IPS-18c (cell line): ENCODE results near the gene ALG13.
"Not testable (repeated sequence)": the region's sequence is repeated elsewhere in the genome, so short reads cannot be mapped to it uniquely, and the experiment has no call there.

Source experiments
- H3K4me3 ChIP-seq: 2 replicates; pipeline ENCODE4 v1.7.0; 2013; ENCODE audit warnings: low read depth, mild to moderate bottlenecking, low read length, moderate library complexity; ENCODE audit not compliant: insufficient read depth
- H3K9me3 ChIP-seq: one replicate; pipeline ENCODE4 v1.6.1; 2013; ENCODE audit warnings: mild to moderate bottlenecking, low read length, moderate library complexity; ENCODE audit not compliant: control insufficient read depth, insufficient read depth

ALG13 gene

DNA sequence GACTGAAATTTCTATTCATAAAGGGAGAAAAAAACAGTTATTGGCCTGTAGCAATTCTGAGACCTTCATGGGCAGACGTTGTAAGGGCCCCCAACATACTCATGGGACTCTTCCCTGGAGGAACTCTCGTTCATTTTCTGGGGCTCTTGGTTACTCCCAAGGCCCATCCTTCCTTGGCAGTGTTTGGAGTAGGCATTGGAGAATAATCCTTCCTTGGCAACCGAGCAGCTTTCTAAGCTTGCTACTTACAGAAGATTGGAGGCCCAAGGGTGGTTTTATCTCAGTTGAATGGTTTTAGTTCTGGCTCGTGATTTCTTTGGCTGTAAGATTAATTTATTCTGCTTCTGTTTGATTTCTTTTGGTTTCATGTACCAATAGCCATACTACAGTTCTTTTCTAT is 50.4 kb downstream of the ALG13 start:
- Histone ChIP-seq H3K4me3 (no peak overlapping the region), H3K9me3 (no peaks in the 10 kb centered on the region)

DNA sequence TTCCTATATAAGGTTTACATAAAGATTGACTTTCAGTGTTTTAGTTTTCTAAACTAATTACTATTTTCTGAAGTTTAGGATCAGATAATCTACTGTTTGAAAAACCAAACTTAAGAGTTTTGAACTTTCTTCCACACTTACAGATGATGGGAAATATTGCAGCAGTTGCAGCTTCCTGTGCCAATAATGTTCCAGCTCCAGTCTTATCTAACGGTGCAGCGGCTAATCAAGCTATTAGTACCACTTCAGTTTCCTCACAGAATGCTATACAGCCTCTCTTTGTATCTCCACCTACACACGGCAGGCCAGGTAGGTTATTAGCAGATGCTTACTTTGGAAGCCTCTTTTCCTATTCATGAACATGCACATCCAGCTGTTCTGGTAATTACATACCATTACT is 55.6 kb downstream of the ALG13 start:
- H3K4me3 ChIP-seq, result no peak overlapping the region
- no peaks in the 10 kb centered on the region for H3K9me3 ChIP-seq

DNA sequence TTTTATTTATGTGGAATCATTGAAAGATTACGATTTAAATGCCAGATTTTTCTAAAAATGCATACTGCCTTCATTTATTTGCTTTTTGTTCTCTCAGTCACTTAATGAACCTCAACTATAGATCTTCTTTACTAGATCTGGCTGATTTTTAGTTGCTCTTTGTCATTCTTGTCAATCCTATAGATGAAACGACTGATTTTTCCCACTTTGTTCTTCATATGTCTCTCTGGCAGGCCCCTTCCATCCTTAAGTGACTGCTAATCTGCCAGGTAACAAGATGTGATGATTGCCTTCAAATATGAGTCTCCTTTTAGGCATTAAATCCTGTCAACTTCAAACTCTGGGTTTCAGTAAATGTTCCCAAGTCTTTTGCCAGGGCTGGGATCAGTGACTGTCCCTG is 61.0 kb downstream of the ALG13 start:
- Histone ChIP-seq H3K4me3 (no peak overlapping the region), H3K9me3 (no peaks in the 10 kb centered on the region)

DNA sequence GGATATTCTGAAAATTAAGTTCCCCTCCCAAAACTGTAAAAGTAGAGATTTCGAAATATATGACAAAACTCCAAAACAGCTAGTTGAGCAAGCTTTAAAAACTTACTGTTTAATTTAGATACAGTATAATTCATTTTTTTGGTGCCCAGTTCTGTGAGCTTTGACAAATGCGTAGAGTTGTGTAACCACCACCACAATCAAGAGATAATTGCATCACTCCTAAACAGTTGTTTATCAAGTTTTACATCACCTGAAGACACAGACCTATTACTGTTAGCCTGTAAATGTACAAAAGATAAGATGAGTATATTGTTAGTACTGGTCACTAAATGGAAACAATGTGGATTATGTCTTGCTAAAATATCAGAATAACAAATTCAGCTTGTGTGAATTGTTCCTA is 62.3 kb downstream of the ALG13 start:
- H3K9me3 ChIP-seq, result no peaks in the 10 kb centered on the region
- H3K4me3 ChIP-seq, result no peak overlapping the region

DNA sequence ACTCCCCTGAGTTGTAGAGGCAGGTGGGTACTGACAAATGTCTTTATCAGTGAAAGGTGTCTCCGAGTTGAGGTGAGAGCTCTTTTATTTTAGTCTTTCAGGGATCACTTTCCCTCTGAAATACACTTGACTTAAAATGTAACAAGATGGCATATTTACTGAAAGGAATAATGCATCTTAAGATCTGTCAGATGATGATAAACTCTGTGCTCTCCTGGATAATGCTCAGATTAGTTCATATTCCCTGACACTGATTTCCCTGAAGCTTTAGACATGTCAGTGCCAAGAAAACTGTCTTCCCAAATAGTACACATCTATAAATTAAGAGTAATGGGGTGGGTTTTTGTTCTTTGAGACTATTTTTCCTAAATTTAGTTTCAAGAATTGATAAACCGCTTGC is 75.5 kb downstream of the ALG13 start:
- Histone ChIP-seq H3K9me3 (no peaks in the 10 kb centered on the region), H3K4me3 (no peak overlapping the region)

DNA sequence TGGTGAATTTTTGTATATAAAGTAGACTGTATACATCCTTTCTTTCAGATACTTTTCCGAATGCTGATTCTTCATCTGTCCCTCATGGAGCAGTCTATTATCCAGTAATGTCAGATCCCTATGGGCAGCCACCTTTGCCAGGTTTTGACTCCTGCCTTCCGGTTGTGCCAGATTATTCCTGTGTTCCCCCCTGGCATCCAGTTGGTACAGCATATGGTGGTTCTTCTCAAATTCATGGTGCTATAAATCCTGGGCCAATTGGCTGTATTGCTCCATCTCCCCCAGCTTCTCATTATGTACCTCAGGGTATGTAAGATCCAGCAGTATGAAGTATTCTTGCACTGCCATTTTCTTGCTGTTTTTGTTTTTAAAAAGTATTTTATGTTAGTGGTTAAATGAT is 78.7 kb downstream of the ALG13 start:
- no peak overlapping the region for H3K4me3 ChIP-seq
- H3K9me3 ChIP-seq, result no peaks in the 10 kb centered on the region

DNA sequence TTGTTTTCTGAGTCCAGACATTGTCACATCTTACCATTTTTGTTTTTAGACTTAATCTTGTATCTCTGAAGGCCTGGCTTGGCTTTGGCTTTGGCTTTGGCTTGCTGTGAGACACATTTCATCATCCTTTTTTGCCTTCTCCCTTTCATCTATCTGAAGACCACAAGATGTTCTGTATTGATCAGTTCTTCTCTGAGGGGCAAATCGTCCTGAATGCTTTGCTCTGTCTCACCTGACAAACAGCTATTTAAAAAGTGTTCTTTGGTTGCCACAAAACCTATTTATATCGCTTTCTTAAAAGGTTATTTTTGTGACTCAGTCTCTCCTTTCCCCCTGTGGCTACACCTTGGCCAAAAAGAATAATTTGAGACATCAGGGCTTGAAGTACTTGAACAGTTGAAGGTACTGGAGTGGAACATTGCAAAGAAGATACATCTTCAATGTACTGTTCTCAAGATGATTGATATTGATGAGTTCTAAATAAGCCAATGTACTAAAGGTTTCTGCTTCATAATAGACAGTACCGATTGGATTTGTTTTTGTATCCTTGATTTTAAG is 80.7 kb downstream of the ALG13 start:
- no peaks in the 10 kb centered on the region for H3K9me3 ChIP-seq
- H3K4me3 ChIP-seq, result no peak overlapping the region

DNA sequence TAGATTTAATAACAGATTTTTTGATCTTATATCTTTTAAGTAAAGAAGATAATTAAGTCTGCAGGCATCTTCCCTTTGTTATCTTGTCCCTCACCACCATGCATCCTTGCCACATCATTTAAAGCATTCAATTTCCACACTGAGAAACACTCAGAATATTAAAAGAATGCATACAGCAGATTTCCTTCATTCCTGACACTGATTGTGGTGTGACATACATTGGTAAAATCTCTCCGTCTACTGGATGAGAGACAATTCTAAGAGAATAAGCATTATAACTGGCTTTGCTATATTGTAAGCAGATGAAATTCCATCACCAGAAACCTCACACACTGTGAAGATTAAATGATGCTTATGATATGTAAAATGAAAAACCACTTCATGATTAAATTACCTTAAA is 97.6 kb downstream of the ALG13 start:
- Histone ChIP-seq H3K9me3 (no peaks in the 10 kb centered on the region), H3K4me3 (no peak overlapping the region)

DNA sequence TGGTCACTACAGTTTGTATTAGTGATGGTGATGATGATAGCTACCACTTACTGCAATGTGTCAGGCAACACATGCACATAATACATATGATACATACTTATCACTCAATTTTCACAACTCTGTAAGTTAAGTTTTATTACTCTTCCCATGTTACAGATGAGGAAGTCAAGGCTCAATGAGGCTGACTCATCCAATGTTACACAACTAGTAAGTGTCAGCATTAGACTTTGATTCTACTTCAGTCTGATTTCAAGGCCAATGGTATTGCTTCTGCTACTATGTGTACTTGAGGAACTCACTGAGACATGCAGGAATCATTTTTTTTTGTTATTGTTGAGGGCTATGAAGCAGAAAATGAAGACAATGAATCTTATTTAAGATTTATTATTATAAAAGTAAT is 98.6 kb downstream of the ALG13 start:
- no peak overlapping the region for H3K4me3 ChIP-seq
- H3K9me3 ChIP-seq, result no peaks in the 10 kb centered on the region

DNA sequence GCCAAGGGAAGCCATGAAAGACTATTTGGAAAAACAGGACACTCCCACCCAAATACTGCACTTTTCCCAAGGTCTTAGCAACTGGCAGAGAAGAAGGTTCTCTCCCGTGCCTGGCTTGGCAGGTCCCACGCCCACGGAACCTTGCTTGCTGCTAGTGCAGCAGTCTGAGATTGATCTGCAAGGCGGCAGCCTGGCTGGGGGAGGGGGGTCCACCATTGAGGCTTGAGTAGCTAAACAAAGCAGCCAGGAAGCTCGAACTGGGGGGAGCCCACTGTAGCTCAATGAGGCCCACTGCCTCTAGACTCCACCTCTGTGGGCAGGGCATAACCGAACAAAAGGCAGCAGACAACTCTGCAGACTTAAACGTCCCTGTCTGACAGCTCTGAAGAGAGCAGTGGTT is 103.7 kb downstream of the ALG13 start:
- Histone ChIP-seq H3K9me3 (no peaks in the 10 kb centered on the region), H3K4me3 (no peak overlapping the region)

DNA sequence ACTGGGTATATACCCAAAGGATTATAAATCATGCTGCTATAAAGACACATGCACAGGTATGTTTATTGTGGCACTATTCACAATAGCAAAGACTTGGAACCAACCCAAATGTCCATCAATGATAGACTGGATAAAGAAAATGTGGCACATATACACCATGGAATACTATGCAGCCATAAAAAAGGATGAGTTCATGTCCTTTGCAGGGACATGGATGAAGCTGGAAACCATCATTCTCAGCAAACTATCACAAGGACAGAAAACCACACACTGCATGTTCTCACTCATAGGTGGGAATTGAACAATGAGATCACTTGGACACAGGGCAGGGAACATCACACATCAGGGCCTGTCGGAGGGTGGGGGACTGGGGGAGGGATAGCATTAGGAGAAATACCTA is 109.1 kb downstream of the ALG13 start:
- H3K4me3 ChIP-seq, H3K9me3 ChIP-seq: not testable (repeated sequence)
